HG03342 (cell line): Measurements from ENCODE around the gene TNFRSF4.

ENCODE experiments used
- ATAC-seq: cut with Tn5 transposase; IDR thresholded peaks from one replicate; pipeline ENCODE4 v1.9.1; 2021; ENCODE audit warnings: mild to moderate bottlenecking, moderate library complexity; ENCODE audit not compliant: unreplicated experiment

The TNFRSF4 gene

GRCh38 chr1:1171161-1171545, 42.8 kb downstream of the TNFRSF4 start:
- no peak for ATAC-seq

- no peak for ATAC-seq
Observed at GRCh38 chr1:1170215-1171091, 43.5 kb downstream of the TNFRSF4 start.

GRCh38 chr1:1169429-1170214, 44.3 kb downstream of the TNFRSF4 start:
- no peak for ATAC-seq

GRCh38 chr1:1168451-1169411, 45.2 kb downstream of the TNFRSF4 start:
- ATAC-seq, result no peak

GRCh38 chr1:1167841-1168450, 46.0 kb downstream of the TNFRSF4 start:
- no peak for ATAC-seq

GRCh38 chr1:1167398-1167821, 46.5 kb downstream of the TNFRSF4 start:
- ATAC-seq, result no peak

- no peak for ATAC-seq
Observed at GRCh38 chr1:1166642-1167397, 47.1 kb downstream of the TNFRSF4 start.

GRCh38 chr1:1165900-1166421, 48.0 kb downstream of the TNFRSF4 start:
- no peak for ATAC-seq

- no peak for ATAC-seq
Observed at GRCh38 chr1:1165485-1165884, 48.5 kb downstream of the TNFRSF4 start.

- no peak for ATAC-seq
Observed at GRCh38 chr1:1164701-1165451, 49.1 kb downstream of the TNFRSF4 start.

GRCh38 chr1:1164361-1164700, 49.6 kb downstream of the TNFRSF4 start:
- no peak for ATAC-seq

GRCh38 chr1:1163538-1164070, 50.3 kb downstream of the TNFRSF4 start:
- no peak for ATAC-seq

- no peak for ATAC-seq
Observed at GRCh38 chr1:1162597-1163537, 51.1 kb downstream of the TNFRSF4 start.

GRCh38 chr1:1161683-1162079, 52.3 kb downstream of the TNFRSF4 start:
- no peak for ATAC-seq
